ENCODE results near the gene RNF19B.

Gene RNF19B

GRCh38 chr1:32887623-32888022 lies 77.0 kb downstream of the RNF19B start:
- Mint-ChIP-seq H3K27me3 (ENCODE audit: low read depth, poor library complexity) (peaks cover 81% of the 10 kb centered on the region), H3K4me3 (no peak overlapping the region), H3K9me3 (peaks cover 4% of the 10 kb centered on the region), H3K4me1 (peaks cover 26% of the 10 kb centered on the region), H3K27ac (no peak overlapping the region), H3K36me3 (ENCODE audit: low read depth) (no peaks in the 10 kb centered on the region)
- TF ChIP-seq CTCF (IDR thresholded peaks at IDR 0.05): no peak
- no peak for DNase-seq

GRCh38 chr1:32886828-32887414 lies 77.7 kb downstream of the RNF19B start:
- Mint-ChIP-seq H3K4me3 (no peak overlapping the region), H3K9me3 (no peaks in the 10 kb centered on the region), H3K4me1 (peaks cover 21% of the 10 kb centered on the region), H3K27me3 (ENCODE audit: low read depth, poor library complexity) (peaks cover 74% of the 10 kb centered on the region), H3K27ac (no peak overlapping the region), H3K36me3 (ENCODE audit: low read depth) (no peaks in the 10 kb centered on the region)
- no peak for TF ChIP-seq CTCF (IDR thresholded peaks at IDR 0.05)
- no peak for DNase-seq
